ENCODE results near the gene DMAC2L.
A peak's percentile ranks its signal among the peaks of the same experiment; 100 is the strongest.
"Not testable (repeated sequence)": the region's sequence is repeated elsewhere in the genome, so short reads cannot be mapped to it uniquely, and the experiment has no call there.

The DMAC2L gene

DNA sequence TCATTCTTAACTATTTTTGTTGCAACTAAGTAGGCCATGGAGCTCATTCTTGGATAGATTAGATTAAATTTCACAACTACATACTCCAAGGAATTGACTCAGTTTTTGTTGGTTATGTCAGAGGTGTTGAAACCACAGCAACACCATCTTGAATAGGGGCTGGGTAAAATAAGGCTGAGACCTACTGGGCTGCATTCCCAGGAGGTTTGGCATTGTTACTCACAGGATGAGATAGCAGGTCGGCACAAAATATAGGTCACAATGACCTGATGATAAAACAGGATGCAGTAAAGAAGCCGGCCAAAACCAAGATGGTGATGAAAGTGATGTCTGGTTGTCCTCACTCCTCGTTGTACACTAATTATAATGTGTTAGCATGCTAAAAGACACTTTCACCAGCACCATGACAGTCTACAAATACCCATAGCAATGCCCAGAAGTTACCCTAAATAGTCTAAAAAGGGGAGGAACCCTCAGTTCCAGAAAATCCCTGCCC, 20.9 kb downstream of the DMAC2L start:
- no peak for DNase-seq

GRCh38 chr14:50334211-50334610, 22.1 kb downstream of the DMAC2L start:
- DNase-seq, result no peak

DNA sequence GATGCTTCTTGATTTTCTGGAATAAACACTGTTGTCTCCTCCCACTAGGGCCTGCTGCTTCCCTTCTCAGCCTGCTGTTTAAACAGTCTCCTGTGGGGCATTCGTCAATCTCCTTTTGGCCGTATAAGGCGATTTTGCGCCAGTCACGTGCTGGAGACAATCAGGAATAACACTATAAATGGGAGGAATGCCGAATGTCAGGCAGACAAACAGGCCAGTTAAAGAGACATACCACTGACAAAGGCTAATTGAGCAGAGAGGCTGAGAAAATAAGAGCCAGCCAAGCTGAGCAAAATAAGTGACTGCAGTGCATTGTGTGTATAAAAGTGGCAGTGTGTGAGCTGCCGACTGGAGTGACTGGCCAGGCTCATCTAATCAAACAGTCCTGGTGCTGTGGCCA, 23.3 kb downstream of the DMAC2L start:
- DNase-seq, result peak; percentile 74 to 94

DNA sequence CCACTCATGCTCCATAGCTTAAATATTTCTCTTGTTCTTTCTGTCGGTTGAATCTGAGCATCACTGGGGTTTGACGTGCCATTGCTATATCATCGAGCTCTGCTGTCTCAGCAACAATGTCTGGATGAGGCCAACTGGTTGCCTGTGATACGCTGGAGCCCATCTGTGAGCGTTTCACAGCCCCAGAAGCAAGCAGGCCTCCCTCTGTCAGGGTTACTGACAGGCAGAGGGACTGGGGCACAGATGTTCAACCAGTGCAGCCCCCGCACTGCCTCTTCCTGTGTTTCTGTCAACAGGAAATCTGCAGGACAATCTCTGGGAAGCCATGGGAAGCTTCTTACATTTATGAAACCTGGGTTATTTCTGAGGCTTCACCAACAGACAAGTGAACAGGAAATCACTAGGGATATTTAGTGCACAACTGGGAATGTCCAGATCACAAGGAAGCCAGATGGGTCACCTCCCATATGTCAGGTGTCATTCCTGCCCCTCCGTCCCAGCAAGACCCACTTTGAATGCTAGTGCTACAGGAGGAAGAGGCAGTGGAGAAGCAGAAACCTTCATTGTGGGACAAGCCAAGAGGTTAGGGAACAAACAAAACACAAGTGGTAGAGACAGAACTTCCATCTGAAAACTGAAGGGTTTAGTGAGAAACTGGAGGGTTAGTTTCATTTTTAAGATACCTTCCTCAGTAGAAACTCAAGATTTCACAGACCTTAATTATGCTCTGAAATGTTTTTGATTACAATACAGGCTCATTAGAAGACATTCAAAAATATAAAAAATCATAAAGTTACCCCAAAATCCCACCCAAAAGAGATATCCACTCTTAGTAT, 24.1 kb downstream of the DMAC2L start:
- peak; percentile 51 to 73 for DNase-seq

DNA sequence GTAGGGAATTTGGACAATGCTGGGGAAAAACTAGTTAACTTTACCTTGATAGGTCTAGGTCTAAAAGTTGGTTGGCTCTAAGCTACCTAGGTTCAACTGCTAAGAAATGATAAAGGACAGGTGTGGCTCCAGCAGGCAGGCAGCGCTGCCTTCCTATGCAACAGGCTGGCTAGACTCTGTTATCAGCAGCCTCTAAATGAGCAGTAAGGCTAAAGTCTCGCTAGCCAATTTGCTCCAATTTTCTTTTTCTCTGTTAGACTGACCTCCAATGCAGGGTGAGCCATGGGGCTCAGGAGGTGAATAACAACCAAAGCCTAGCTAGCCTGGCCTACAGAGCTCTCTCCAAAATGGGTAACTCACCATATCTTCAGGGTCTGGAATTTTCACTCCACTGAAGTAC, 26.5 kb downstream of the DMAC2L start:
- DNase-seq, result no peak

DNA sequence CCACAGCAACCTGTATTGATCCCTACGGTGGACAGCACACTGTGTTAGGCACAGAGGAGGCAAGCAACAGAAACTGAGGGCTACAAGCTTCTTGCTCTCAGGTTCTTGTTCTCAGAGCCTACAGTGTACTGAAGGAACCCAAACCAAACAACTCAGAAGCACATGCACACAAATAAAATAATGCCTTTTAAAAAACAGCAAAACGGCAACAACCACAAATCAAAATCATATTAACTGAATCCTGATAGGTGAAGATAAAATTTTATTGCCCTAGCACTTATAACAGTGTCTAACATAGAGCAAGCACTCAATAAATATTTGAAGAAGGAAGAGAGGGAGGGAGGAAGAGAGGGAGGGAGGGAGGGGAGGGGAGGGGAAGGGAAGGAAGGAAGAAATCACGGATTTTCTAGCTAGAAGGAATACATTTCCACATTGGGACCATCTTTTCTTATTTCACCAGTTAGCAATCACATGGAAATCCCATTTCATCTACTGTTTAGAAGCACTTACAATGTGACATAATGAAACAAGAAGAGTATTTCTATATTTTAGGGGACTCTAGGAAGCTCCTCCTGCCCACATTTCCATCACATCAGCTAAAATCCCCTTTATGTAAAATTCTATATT, 27.2 kb downstream of the DMAC2L start:
- no peak for DNase-seq

GRCh38 chr14:50340045-50340444, 27.9 kb downstream of the DMAC2L start:
- DNase-seq, result no peak

- DNase-seq, result no peak
Measured at GRCh38 chr14:50340963-50341362, 28.8 kb downstream of the DMAC2L start.

GRCh38 chr14:50342221-50343078, 30.3 kb downstream of the DMAC2L start:
- DNase-seq, result peak; percentile 76

- DNase-seq, result no peak
Measured at GRCh38 chr14:50343434-50343833, 31.3 kb downstream of the DMAC2L start.

GRCh38 chr14:50344116-50344775, 32.1 kb downstream of the DMAC2L start:
- no peak for DNase-seq

GRCh38 chr14:50344876-50345563, 32.9 kb downstream of the DMAC2L start:
- DNase-seq, result peak in 1 of 2 donors; percentile 22

- no peak for DNase-seq
Measured at GRCh38 chr14:50345846-50346422, 33.8 kb downstream of the DMAC2L start.

DNA sequence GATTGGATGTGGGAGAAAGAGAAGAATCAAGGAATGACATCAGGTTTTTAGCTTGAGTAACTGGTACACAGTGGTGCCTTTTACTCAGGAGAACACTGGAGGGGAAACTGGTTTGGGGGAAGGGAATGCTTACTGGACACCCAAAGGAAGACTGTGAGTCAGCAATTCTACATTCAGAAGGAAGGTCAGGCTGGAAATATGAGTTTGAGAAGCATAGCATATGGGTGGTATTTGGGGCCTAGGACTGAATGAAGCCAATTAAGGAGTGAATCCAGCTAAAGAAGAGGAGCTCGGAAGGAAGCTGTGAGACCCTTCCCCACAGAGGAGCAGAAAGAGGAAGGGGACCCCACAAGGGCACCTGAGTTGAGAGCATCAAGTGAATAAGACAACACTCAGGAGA, 35.4 kb downstream of the DMAC2L start:
- DNase-seq, result no peak

- DNase-seq, result no peak
Measured at GRCh38 chr14:50348933-50349332, 36.8 kb downstream of the DMAC2L start.

DNA sequence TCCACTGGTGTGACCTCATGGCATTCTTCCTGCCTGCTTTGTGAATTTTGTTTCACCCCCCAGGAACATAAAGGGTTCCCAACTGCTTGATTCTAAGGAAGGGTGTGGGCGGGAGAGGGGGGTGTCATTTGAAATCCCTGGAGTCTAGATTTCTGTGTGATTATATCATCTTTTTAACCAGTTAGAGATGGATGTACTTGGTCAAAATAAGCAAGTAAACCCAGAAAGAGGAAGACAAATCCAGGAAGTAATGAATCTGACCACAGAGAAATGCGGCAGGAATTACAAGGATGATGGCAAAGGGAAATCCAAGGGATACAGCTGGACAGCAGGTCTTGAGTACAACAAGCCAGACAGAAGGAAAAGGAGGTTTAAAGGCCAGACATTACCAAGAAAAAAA, 38.9 kb downstream of the DMAC2L start:
- DNase-seq, result no peak

DNA sequence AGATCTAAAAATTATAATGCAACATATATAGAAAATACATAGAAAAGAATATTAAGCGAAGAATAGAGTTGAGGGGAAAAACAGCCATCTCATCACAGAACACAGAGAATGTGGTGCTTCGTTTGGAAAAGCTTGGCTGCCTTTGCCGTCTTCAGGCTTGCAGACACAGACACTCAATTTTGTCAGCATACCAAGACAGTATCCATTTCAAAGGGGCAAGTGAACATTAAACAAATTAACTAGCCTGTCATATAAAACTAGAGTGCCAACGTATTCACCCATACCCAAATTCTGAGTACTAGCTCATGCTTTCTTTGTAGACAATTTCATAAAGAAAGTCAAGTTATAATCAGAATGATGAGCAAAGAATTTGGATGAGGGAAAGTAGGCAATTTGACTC, 40.5 kb downstream of the DMAC2L start:
- DNase-seq, result no peak

DNA sequence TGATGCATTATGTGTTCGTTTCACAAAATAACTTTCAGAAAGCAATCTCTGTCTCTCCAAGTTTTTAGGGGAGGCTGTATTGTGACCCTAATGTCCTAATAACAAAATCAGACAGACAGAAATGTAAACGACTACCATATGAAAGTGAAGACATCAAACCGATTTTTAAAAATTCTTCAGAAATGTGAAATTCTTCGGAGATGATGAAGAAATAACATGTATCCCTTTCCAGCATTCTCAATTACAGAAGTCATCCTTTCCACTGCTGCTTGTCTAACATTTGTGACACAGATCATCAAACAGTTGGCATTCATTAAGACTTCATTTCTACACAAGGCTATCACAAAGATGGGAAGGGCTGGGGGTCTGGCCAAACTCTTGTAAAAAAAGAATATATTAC, 41.0 kb downstream of the DMAC2L start:
- no peak for DNase-seq

- DNase-seq, result no peak
Measured at GRCh38 chr14:50354527-50354926, 42.4 kb downstream of the DMAC2L start.

GRCh38 chr14:50355692-50356091, 43.6 kb downstream of the DMAC2L start:
- no peak for DNase-seq

DNA sequence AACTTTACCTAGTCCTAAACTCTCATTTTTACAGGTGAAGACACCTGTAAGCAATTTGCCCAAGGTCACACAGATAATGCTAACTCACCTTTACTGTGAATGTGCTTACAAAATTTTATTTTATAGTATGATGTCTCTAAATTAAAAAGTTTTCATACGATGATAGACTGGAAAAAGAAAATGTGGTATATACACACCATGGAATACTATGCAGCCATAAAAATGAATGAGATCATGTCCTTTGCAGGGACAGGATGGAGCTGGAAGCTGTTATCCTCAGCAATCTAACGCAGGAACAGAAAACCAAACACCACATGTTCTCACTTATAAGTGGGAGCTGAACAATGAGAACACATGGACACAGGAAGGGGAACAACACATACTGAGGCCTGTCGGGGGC, 44.2 kb downstream of the DMAC2L start:
- DNase-seq, result not testable (repeated sequence)

GRCh38 chr14:50357124-50357523, 45.0 kb downstream of the DMAC2L start:
- DNase-seq, result no peak
